GM12878 (cell line): ENCODE measurements around the gene CDH2.

Experiments
- BACH1 ChIP-seq: fragments of 450-650 bp; IDR thresholded peaks from 2 replicates; pipeline ENCODE4 v1.6.1; 2017; ENCODE audit warnings: mild to moderate bottlenecking, borderline replicate concordance
- BHLHE40 ChIP-seq, 2 experiments: fragments of 450-650 bp in 1 of 2; IDR thresholded peaks; 2 replicates each; pipeline ENCODE4 v1.6.1; 2011 to 2017; ENCODE audit warnings: low read depth in 2 of 2, borderline replicate concordance in 1 of 2, improper control_type of control experiment in 1 of 2, low read length in 1 of 2, mild to moderate bottlenecking in 1 of 2
- E4F1 ChIP-seq: fragments of 450-650 bp; IDR thresholded peaks from 2 replicates; pipeline ENCODE4 v1.6.1; 2018; ENCODE audit warnings: borderline replicate concordance, mild to moderate bottlenecking; ENCODE audit not compliant: partially characterized antibody
- EGR1 ChIP-seq, 2 experiments: IDR thresholded peaks; 1 replicate in 1 of 2; 2 replicates in 1 of 2; pipeline ENCODE4 v1.6.1; 2011 to 2012; ENCODE audit warnings: low read depth in 2 of 2, low read length in 2 of 2, borderline replicate concordance in 1 of 2, mild to moderate bottlenecking in 1 of 2, moderate library complexity in 1 of 2
- IRF4 ChIP-seq: IDR thresholded peaks from 2 replicates; pipeline ENCODE4 v1.6.1; 2011; ENCODE audit warnings: low read depth, low read length
- NFYB ChIP-seq: IDR thresholded peaks from 2 replicates; pipeline ENCODE4 v1.6.1; 2011; ENCODE audit warnings: low read depth, mild to moderate bottlenecking, low read length, improper control_type of control experiment, moderate library complexity; ENCODE audit not compliant: insufficient read depth
- POLR2A ChIP-seq: IDR thresholded peaks from 2 replicates; pipeline ENCODE4 v1.6.1; 2011; ENCODE audit warnings: low read depth, mild to moderate bottlenecking, low read length
- POLR2AphosphoS5 ChIP-seq: IDR thresholded peaks from 2 replicates; pipeline ENCODE4 v1.6.1; 2011; ENCODE audit warnings: mild to moderate bottlenecking, low read length, inconsistent platforms
- SMAD1 ChIP-seq: fragments of 450-650 bp; IDR thresholded peaks from 2 replicates; pipeline ENCODE4 v1.6.1; 2018; ENCODE audit warnings: mild to moderate bottlenecking, low read depth; ENCODE audit not compliant: partially characterized antibody
- SMC3 ChIP-seq: IDR thresholded peaks from 2 replicates; pipeline ENCODE4 v1.6.1; 2011; ENCODE audit warnings: low read length, improper control_type of control experiment, borderline replicate concordance
- SP1 ChIP-seq: IDR thresholded peaks from one replicate; pipeline ENCODE4 v1.6.1; 2011; ENCODE audit warnings: low read depth, low read length
- ZNF274 ChIP-seq: IDR thresholded peaks from one replicate; pipeline ENCODE4 v1.8.0; 2011; ENCODE audit not compliant: insufficient read length, insufficient read depth
- TF ChIP-seq, protein P1 (sequence below), 3 experiments: IDR thresholded peaks in 2 of 3; conservative IDR thresholded peaks in 1 of 3; 2 replicates each; pipeline ENCODE4 v1.5.1; 2011; ENCODE audit warnings: low read depth in 3 of 3, low read length in 3 of 3, mild to moderate bottlenecking in 3 of 3, control low read depth in 2 of 3, moderate library complexity in 2 of 3, inconsistent platforms in 1 of 3, mixed read lengths in 1 of 3; ENCODE audit not compliant: control insufficient read depth in 2 of 3, insufficient read depth in 1 of 3; ENCODE audit errors: extremely low read depth in 1 of 3
- TF ChIP-seq, protein P2 (sequence below): fragments of 450-650 bp; IDR thresholded peaks from 2 replicates; pipeline ENCODE4 v1.6.1; 2017; ENCODE audit warnings: low read depth, mild to moderate bottlenecking, moderate library complexity

DNA sequence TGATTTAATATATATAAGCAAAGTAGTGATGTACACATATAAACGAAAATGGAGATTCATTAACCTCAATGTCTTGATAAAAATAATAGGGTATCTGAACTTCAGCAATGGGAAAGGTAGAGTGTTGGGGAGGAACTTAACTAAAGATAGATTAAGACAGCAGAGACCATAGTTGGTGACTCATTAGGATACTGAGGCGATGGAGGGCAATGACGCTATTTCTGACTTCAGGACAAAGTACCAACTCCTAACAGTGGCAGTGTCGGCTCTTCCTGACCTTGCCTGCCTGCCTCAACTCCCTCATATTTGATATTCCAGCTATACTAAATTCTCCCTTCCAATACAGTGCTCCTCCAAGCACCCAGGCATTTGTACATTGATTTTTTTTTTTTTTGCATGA, 98.6 kb downstream of the CDH2 start:
- no peak for TF ChIP-seq EGR1 (IDR thresholded peaks at IDR 0.05; ENCODE audit: borderline replicate concordance in 1 of 2, low read depth in 2 of 2, low read length in 2 of 2)
- TF ChIP-seq POLR2A = no peak
- no peak for TF ChIP-seq NFYB
- no peak for TF ChIP-seq E4F1
- TF ChIP-seq, protein P1, sequence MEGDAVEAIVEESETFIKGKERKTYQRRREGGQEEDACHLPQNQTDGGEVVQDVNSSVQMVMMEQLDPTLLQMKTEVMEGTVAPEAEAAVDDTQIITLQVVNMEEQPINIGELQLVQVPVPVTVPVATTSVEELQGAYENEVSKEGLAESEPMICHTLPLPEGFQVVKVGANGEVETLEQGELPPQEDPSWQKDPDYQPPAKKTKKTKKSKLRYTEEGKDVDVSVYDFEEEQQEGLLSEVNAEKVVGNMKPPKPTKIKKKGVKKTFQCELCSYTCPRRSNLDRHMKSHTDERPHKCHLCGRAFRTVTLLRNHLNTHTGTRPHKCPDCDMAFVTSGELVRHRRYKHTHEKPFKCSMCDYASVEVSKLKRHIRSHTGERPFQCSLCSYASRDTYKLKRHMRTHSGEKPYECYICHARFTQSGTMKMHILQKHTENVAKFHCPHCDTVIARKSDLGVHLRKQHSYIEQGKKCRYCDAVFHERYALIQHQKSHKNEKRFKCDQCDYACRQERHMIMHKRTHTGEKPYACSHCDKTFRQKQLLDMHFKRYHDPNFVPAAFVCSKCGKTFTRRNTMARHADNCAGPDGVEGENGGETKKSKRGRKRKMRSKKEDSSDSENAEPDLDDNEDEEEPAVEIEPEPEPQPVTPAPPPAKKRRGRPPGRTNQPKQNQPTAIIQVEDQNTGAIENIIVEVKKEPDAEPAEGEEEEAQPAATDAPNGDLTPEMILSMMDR (IDR thresholded peaks at IDR 0.05 in 2 of 3, conservative IDR thresholded peaks at IDR 0.05 in 1 of 3; ENCODE audit: control insufficient read depth in 2 of 3, extremely low read depth in 1 of 3, insufficient read depth in 1 of 3, low read depth in 3 of 3, low read length in 3 of 3) = no peak
- no peak for TF ChIP-seq SMAD1
- TF ChIP-seq SMC3 = no peak
- no peak for TF ChIP-seq BHLHE40 (IDR thresholded peaks at IDR 0.05; ENCODE audit: borderline replicate concordance in 1 of 2, low read depth in 2 of 2, low read length in 1 of 2)
- TF ChIP-seq POLR2AphosphoS5 = no peak
- TF ChIP-seq SP1 = no peak
- TF ChIP-seq BACH1 = no peak
- TF ChIP-seq, protein P2, sequence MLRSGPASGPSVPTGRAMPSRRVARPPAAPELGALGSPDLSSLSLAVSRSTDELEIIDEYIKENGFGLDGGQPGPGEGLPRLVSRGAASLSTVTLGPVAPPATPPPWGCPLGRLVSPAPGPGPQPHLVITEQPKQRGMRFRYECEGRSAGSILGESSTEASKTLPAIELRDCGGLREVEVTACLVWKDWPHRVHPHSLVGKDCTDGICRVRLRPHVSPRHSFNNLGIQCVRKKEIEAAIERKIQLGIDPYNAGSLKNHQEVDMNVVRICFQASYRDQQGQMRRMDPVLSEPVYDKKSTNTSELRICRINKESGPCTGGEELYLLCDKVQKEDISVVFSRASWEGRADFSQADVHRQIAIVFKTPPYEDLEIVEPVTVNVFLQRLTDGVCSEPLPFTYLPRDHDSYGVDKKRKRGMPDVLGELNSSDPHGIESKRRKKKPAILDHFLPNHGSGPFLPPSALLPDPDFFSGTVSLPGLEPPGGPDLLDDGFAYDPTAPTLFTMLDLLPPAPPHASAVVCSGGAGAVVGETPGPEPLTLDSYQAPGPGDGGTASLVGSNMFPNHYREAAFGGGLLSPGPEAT = no peak
- TF ChIP-seq IRF4 = no peak
- TF ChIP-seq ZNF274 = no peak
